ENCODE measurements around the gene CYTH1. TPM values are rescaled to one million over a fixed set of nuclear protein-coding genes. Genes with fewer than 3 reads are reported as not detected.

CYTH1 gene
- total and polyA plus RNA-seq, 12 donors: 26.0 to 141 (median 46.2) TPM

GRCh38 chr17:78774453-78774852 lies 7.6 kb downstream of the CYTH1 start:
- WGBS, 4 donors: 52 to 70% (median 69%) methylated on average over 2 of the region's 2 CpGs
- Histone ChIP-seq H3K27me3 (no peaks in the 10 kb centered on the region), H3K4me3 (no peak overlapping the region), H3K36me3 (replicated peaks in 1 of 2) (no peaks in the 10 kb centered on the region), H3K4me1 (replicated peaks in 1 of 2) (peaks cover 6 to 56% of the 10 kb centered on the region in 2 donors), H3K27ac (peak overlapping the region in 3 of 5 donors; percentile 47 to 68 (median 48)), H3K9me3 (replicated peaks in 1 of 3) (no peaks in the 10 kb centered on the region)
- DNase-seq: no peak
- intact Hi-C loops (cut with DNase I): no loop called here
- no peak for TF ChIP-seq CTCF (IDR thresholded peaks at IDR 0.05)
- TF ChIP-seq POLR2A (IDR thresholded peaks at IDR 0.05): no peak

GRCh38 chr17:78771758-78772382 lies 10.2 kb downstream of the CYTH1 start:
- H3K36me3 ChIP-seq (replicated peaks in 1 of 2): no peaks in the 10 kb centered on the region
- TF ChIP-seq CTCF (IDR thresholded peaks at IDR 0.05): no peak
- no peak for TF ChIP-seq POLR2A (IDR thresholded peaks at IDR 0.05)
- H3K27me3 ChIP-seq: no peaks in the 10 kb centered on the region
- no peaks in the 10 kb centered on the region for H3K9me3 ChIP-seq (replicated peaks in 1 of 3)
- intact Hi-C loops (cut with DNase I): no loop called here
- WGBS, 4 donors: 64 to 79% (median 70%) methylated on average over 6 of the region's 6 CpGs
- no peak for DNase-seq
- H3K27ac ChIP-seq: peak overlapping the region in 1 of 5 donors; percentile 1
- H3K4me1 ChIP-seq (replicated peaks in 1 of 2): peaks cover 6 to 52% of the 10 kb centered on the region in 2 donors
- H3K4me3 ChIP-seq: no peak overlapping the region

GRCh38 chr17:78769196-78769773 lies 12.8 kb downstream of the CYTH1 start:
- Histone ChIP-seq H3K27ac (no peak overlapping the region), H3K4me1 (replicated peaks in 1 of 2) (peaks cover 4 to 55% of the 10 kb centered on the region in 2 donors), H3K9me3 (replicated peaks in 1 of 3) (no peaks in the 10 kb centered on the region), H3K4me3 (no peak overlapping the region), H3K36me3 (replicated peaks in 1 of 2) (no peaks in the 10 kb centered on the region), H3K27me3 (no peaks in the 10 kb centered on the region)
- TF ChIP-seq CTCF (IDR thresholded peaks at IDR 0.05) (peak in 2 of 6 experiments; percentile 16 to 24), POLR2A (IDR thresholded peaks at IDR 0.05) (no peak)
- 85 to 98% (median 93%) methylated on average over 7 of the region's 7 CpGs for WGBS, 4 donors
- peak in 1 of 7 donors; percentile 49 for DNase-seq
- intact Hi-C loops (cut with DNase I): no loop called here

GRCh38 chr17:78767806-78768205 lies 14.3 kb downstream of the CYTH1 start:
- Histone ChIP-seq H3K4me3 (no peak overlapping the region), H3K4me1 (replicated peaks in 1 of 2) (peaks cover 4 to 50% of the 10 kb centered on the region in 2 donors), H3K27ac (no peak overlapping the region), H3K36me3 (replicated peaks in 1 of 2) (no peaks in the 10 kb centered on the region), H3K9me3 (replicated peaks in 1 of 3) (no peaks in the 10 kb centered on the region), H3K27me3 (no peaks in the 10 kb centered on the region)
- no peak for TF ChIP-seq CTCF (IDR thresholded peaks at IDR 0.05)
- no peak for TF ChIP-seq POLR2A (IDR thresholded peaks at IDR 0.05)
- WGBS, 4 donors: 58 to 73% (median 70%) methylated on average over 4 of the region's 4 CpGs
- intact Hi-C loops (cut with DNase I): no loop called here
- no peak for DNase-seq

Measured in adrenal gland (tissue), 12 donors.